HG02759 (cell line): ENCODE measurements around the gene FEM1A.
"Not testable (repeated sequence)": the region's sequence is repeated elsewhere in the genome, so short reads cannot be mapped to it uniquely, and the experiment has no call there.

ENCODE experiments used
- ATAC-seq: cut with Tn5 transposase; IDR thresholded peaks from one replicate; pipeline ENCODE4 v1.9.1; 2021; ENCODE audit warnings: mild to moderate bottlenecking, moderate library complexity; ENCODE audit not compliant: unreplicated experiment

The FEM1A gene

GRCh38 chr19:4844348-4845179 lies 53.0 kb downstream of the FEM1A start:
- no peak for ATAC-seq

DNA sequence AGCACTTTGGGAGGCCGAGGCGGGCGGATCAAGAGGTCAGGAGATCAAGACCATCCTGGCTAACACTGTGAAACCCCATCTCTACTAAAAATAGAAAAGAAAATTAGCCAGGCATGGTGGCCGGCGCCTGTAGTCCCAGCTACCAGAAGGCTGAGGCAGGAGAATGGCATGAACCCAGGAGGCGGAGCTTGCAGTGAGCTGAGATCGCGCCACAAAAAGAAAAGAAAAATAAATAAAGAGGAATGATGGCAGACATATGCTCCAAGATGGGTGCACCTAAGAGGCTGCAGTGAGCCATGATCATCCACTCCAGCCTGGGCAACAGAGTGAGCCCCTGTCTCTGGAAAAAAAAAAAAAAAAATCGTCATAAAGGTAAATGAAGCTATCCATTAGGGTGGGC lies 54.4 kb downstream of the FEM1A start:
- not testable (repeated sequence) for ATAC-seq

DNA sequence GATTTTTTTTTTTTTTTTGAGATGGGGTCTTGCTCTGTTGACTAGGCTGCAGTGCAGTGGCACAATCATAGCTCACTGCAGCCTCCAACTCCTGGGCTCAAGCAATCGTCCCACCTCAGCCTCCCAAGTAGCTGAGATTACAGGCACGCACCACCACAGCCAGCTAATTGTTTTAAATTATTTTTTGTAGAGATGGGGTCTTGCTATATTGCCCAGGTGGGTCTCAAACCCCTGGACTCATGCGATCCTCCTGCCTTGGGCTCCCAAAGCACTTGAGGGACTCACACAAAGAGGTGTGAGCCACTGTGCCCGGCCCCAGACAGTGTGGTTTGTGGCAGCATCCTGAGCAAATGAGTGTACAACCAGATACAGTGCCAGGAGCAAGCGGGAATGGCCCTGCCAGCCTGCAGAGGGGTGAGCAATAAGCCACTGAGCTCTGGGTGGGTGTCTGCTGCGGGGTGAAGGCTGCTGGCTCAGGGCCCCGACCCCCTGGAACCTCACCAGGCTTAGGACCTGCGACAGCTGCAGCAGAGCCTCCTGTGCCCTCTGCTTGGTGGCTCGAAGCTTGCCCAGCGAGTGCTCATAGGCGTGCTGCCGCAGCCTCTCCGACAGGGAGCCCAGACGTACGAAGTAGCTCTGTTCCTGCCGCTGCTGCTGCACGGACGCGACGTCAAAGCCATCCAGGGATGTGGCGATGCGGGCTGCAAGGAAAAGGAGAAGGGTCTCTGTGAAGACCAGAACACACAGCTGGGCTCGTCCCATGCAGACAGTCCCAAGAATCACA lies 55.8 kb downstream of the FEM1A start:
- no peak for ATAC-seq

DNA sequence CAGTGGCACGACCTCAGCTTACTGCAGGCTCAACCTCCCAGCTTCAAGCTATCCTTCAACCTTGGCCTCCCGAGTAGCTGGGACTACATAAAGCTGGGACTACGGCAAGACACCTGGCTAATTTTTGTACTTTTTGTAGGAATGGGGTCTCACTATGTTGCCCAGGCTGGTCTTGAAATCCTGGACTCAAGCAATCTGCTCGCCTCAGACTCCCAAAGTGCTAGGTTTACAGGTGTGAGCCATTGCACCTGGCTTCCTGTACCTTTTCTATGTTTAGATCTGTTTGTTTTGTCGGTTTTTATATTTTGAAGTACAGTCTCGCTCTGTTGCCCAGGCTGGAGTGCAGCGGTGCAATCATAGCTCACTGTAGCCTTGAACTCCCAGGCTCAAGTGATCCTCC lies 57.5 kb downstream of the FEM1A start:
- ATAC-seq, result no peak
